Heart left ventricle (tissue), 16 donors: Measurements from ENCODE around the gene PRKCA. TPM values are rescaled to one million over a fixed set of nuclear protein-coding genes. Genes with fewer than 3 reads are reported as not detected.

ENCODE experiments used
- ATAC-seq, 4 donors: fragments of 200-7000 bp; cut with Tn5 transposase; one replicate each; pipeline ENCODE4 v1.9.1; 2020 to 2022; ENCODE audit warnings: moderate library complexity in 4 of 4, mild to moderate bottlenecking in 3 of 4, moderate number of reproducible peaks in 1 of 4
- DNase-seq, 5 donors: peaks; one replicate each; pipeline ENCODE4 v3.0.0-alpha.2; 2020
- H3K27ac ChIP-seq, 12 donors: fragments of 200-600 bp; sonication (generic) in 4 of 12; one replicate each; pipeline versions ENCODE4 v1.5.0 to v1.8.0; 2016 to 2022; ENCODE audit warnings: mild to moderate bottlenecking in 2 of 12
- H3K27me3 ChIP-seq, 9 donors: fragments of 200-600 bp; sonication (generic) in 2 of 9; one replicate each; pipeline versions ENCODE4 v1.5.1 to v1.8.0; 2016 to 2022; ENCODE audit warnings: mild to moderate bottlenecking in 3 of 9
- H3K36me3 ChIP-seq, 9 donors: fragments of 200-600 bp; sonication (generic) in 2 of 9; one replicate each; pipeline versions ENCODE4 v1.5.0 to v1.8.0; 2018 to 2022; ENCODE audit warnings: mild to moderate bottlenecking in 2 of 9
- H3K4me1 ChIP-seq, 12 donors: fragments of 200-600 bp; sonication (generic) in 4 of 12; one replicate each; pipeline versions ENCODE4 v1.5.0 to v1.8.0; 2016 to 2022; ENCODE audit warnings: mild to moderate bottlenecking in 3 of 12
- H3K4me3 ChIP-seq, 12 donors: fragments of 200-600 bp; sonication (generic) in 4 of 12; one replicate each; pipeline versions ENCODE4 v1.5.0 to v1.8.0; 2017 to 2022; ENCODE audit warnings: mild to moderate bottlenecking in 9 of 12, moderate library complexity in 4 of 12
- H3K9me3 ChIP-seq, 12 donors: fragments of 200-600 bp; sonication (generic) in 4 of 12; one replicate each; pipeline versions ENCODE4 v1.5.0 to v1.8.0; 2016 to 2022; ENCODE audit warnings: mild to moderate bottlenecking in 1 of 12
- POLR2A ChIP-seq, 2 donors: fragments of 450-650 bp; IDR thresholded peaks; one replicate each; pipeline ENCODE4 v1.6.1; 2017; ENCODE audit warnings: antibody characterized with exemption in 2 of 2, mild to moderate bottlenecking in 2 of 2, moderate library complexity in 2 of 2
- WGBS, 4 donors: extraction: QIAGEN DNeasy Blood & Tissue Kit in 2 of 4; methylation state at CpG; one replicate each; pipeline versions ENCODE4 v1.1.5 to v1.1.7; 2013 to 2018; 5-methylcytosine and 5-hydroxymethylcytosine counted together
- intact Hi-C, 10 donors: fragments of 100-400 bp; cut with DNase I; formaldehyde crosslinking; loops; one replicate each; pipeline versions ENCODE4 v1.11.1 to v1.14.2; 2022
- polyA plus RNA-seq, 2 donors: library from polyadenylated mRNA; stranded (reverse); fragments of 200-250 nt; gene quantifications; one replicate each; pipeline ENCODE4 v1.2.3, GENCODE V29; 2013
- total RNA-seq, 9 donors: library from RNA; depleted of rRNA in 2 of 9; stranded (reverse); fragments of >200 nt in 2 of 9; fragmentation: NEBNext Ultra II Directional in 3 of 9; extraction: Animal tissue kit (Norgen Biotek cat#: 25700) in 3 of 9; gene quantifications; one replicate each; pipeline versions ENCODE4 v1.1.0 to v1.2.4, GENCODE V29; 2016 to 2023
- TF ChIP-seq, protein P1 (sequence below), 12 donors: fragments of 200-600 bp; sonication (generic) in 4 of 12; IDR thresholded peaks; one replicate each; pipeline versions ENCODE4 v1.5.0 to v1.8.0; 2018 to 2022; ENCODE audit warnings: antibody characterized with exemption in 12 of 12, mild to moderate bottlenecking in 5 of 12
- donor health status: ischemic (EF 13 %, LVEDD 7.1; RV severe dilation, severe dysfunction).
- donor health status: healthy with polysubstance abuse.
- donor health status: DM: no; HTN: yes; CAD: no.
- donor health status: DM: no; HTN: no; CAD: no.
- donor health status: ischemic (EF 25% LVEDD 6.9; RV normal size, moderate dysfunction).
- donor health status: ischemic (EF 25% LVEDD 5.7; RV mildly dilated, moderate dysfunction).
- donor health status: healthy.
- donor health status: DM: yes; HTN: yes; CAD: no.
- donor health status: ischemic (EF 35%, LVEDD 5.7; RV mildly dilated, moderate dysfunction).
- donor health status: nonischemic (EF 11% LVEDD 7.7; RV severe dilation, severe dysfunction).
- donor health status: DM: yes; HTN: yes; CAD: no.
- donor health status: PGD.
- donor health status: ischemic (EF 29% LVEDD 5.4; RV normal size, mild dysfunction).
- donor health status: nonischemic (EF 23%, LVEDD 6.1; RV moderate dilation, normal function).

The PRKCA gene
- total and polyA plus RNA-seq, 11 donors = 3.4 to 26.8 (median 11.4) TPM

DNA sequence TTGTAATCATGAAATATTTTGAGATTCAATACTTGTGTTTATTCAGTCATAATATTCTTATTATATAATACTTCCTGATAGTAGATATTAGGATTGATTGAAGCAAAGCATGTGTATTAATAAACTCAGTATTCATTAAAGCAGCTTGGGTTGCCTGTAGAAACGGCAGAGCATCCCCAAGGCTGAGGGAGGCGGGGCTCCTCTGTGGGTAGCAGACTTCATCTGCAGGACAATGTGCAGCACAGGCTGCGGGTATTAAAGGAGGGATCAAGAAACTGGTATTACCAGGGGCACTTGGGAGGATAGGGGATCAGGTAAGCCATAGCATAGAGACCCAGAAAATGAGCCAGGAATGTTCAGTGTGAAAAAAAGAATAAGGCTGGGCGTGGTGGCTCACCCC, 213.6 kb downstream of the PRKCA start:
- WGBS, 4 donors = 66 to 93% (median 82%) methylated on average over 4 of the region's 4 CpGs
- DNase-seq = no peak
- no peaks in the 10 kb centered on the region for H3K9me3 ChIP-seq
- H3K4me1 ChIP-seq = peaks cover 0 to 10% (median 0%) of the 10 kb centered on the region in 12 donors
- no peaks in the 10 kb centered on the region for H3K27me3 ChIP-seq
- no peaks in the 10 kb centered on the region for H3K36me3 ChIP-seq
- intact Hi-C loops = no loop called here
- TF ChIP-seq, protein P1, sequence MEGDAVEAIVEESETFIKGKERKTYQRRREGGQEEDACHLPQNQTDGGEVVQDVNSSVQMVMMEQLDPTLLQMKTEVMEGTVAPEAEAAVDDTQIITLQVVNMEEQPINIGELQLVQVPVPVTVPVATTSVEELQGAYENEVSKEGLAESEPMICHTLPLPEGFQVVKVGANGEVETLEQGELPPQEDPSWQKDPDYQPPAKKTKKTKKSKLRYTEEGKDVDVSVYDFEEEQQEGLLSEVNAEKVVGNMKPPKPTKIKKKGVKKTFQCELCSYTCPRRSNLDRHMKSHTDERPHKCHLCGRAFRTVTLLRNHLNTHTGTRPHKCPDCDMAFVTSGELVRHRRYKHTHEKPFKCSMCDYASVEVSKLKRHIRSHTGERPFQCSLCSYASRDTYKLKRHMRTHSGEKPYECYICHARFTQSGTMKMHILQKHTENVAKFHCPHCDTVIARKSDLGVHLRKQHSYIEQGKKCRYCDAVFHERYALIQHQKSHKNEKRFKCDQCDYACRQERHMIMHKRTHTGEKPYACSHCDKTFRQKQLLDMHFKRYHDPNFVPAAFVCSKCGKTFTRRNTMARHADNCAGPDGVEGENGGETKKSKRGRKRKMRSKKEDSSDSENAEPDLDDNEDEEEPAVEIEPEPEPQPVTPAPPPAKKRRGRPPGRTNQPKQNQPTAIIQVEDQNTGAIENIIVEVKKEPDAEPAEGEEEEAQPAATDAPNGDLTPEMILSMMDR (IDR thresholded peaks at IDR 0.05) = no peak
- no peak for TF ChIP-seq POLR2A (IDR thresholded peaks at IDR 0.05)
- no peak overlapping the region for H3K4me3 ChIP-seq
- no peak overlapping the region for H3K27ac ChIP-seq
- ATAC-seq = no peak

GRCh38 chr17:66517336-66518009, 215.1 kb downstream of the PRKCA start:
- TF ChIP-seq, protein P1 (IDR thresholded peaks at IDR 0.05) = no peak
- TF ChIP-seq POLR2A (IDR thresholded peaks at IDR 0.05) = no peak
- Histone ChIP-seq H3K9me3 (no peaks in the 10 kb centered on the region), H3K27me3 (no peaks in the 10 kb centered on the region), H3K36me3 (no peaks in the 10 kb centered on the region), H3K4me1 (peaks cover 0 to 10% (median 0%) of the 10 kb centered on the region in 12 donors), H3K4me3 (no peak overlapping the region), H3K27ac (no peak overlapping the region)
- DNase-seq (no peak), ATAC-seq (no peak)
- intact Hi-C loops = no loop called here
- WGBS, 4 donors = 57 to 86% (median 73%) methylated on average over 9 of the region's 9 CpGs

DNA sequence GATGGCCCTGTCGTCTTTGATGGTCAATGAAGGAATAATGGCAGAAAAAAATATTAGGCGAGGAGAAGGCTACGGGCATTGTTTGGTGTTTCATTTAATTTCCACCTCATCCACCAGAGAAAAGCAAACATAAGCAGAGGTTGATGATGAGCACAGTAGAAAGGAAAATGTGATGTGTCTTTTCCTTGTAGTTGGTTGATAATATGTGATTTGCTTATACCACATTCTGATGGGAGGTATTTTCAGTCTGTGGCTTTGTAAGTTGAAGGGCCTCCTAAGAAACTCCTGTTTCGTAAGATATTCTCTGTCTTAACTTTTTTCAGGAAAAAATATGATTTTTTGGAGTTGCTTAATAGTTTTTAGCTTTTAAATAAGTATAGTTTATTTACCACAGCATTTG, 215.7 kb downstream of the PRKCA start:
- Histone ChIP-seq H3K36me3 (no peaks in the 10 kb centered on the region), H3K4me3 (no peak overlapping the region), H3K4me1 (peaks cover 0 to 14% (median 0%) of the 10 kb centered on the region in 12 donors), H3K27ac (no peak overlapping the region), H3K27me3 (no peaks in the 10 kb centered on the region), H3K9me3 (no peaks in the 10 kb centered on the region)
- TF ChIP-seq POLR2A (IDR thresholded peaks at IDR 0.05) = no peak
- TF ChIP-seq, protein P1 (IDR thresholded peaks at IDR 0.05) = no peak
- no peak for DNase-seq
- ATAC-seq = no peak
- intact Hi-C loops = no loop called here
- 64 to 79% (median 72%) methylated on average over 4 of the region's 4 CpGs for WGBS, 4 donors

GRCh38 chr17:66518677-66519076, 216.3 kb downstream of the PRKCA start:
- no peaks in the 10 kb centered on the region for H3K36me3 ChIP-seq
- ATAC-seq (no peak), DNase-seq (no peak)
- no peak for TF ChIP-seq POLR2A (IDR thresholded peaks at IDR 0.05)
- TF ChIP-seq, protein P1 (IDR thresholded peaks at IDR 0.05) = no peak
- H3K27ac ChIP-seq = no peak overlapping the region
- no peaks in the 10 kb centered on the region for H3K27me3 ChIP-seq
- H3K9me3 ChIP-seq = no peaks in the 10 kb centered on the region
- peaks cover 0 to 19% (median 1%) of the 10 kb centered on the region in 12 donors for H3K4me1 ChIP-seq
- intact Hi-C loops = no loop called here
- no peak overlapping the region for H3K4me3 ChIP-seq
- WGBS, 4 donors = 54 to 80% (median 72%) methylated on average over 2 of the region's 2 CpGs
